GM12892 (cell line): ENCODE measurements around the gene AOPEP.

Source experiments
- POLR2A ChIP-seq: IDR thresholded peaks from 2 replicates; pipeline ENCODE4 v1.6.1; 2011; ENCODE audit warnings: low read depth, low read length, control low read depth
- POLR2AphosphoS5 ChIP-seq: IDR thresholded peaks from 2 replicates; pipeline ENCODE4 v1.6.1; 2011; ENCODE audit warnings: low read depth, low read length, control low read depth
- TAF1 ChIP-seq: IDR thresholded peaks from 2 replicates; pipeline ENCODE4 v1.6.1; 2011; ENCODE audit warnings: low read depth, mild to moderate bottlenecking, control low read depth, low read length, borderline replicate concordance

GRCh38 chr9:95090871-95091577, 364.5 kb downstream of the AOPEP start:
- TF ChIP-seq TAF1, result no peak
- TF ChIP-seq POLR2A, result no peak
- TF ChIP-seq POLR2AphosphoS5, result no peak
